Umbilical cord (tissue), 2 donors: ENCODE measurements around the gene ZBP1. TPM values are rescaled to one million over a fixed set of nuclear protein-coding genes. Genes with fewer than 3 reads are reported as not detected.

Source experiments
- DNase-seq: peaks from one replicate; pipeline ENCODE4 v3.0.0-alpha.2; 2015; ENCODE audit warnings: low spot score
- total RNA-seq: library from RNA; depleted of rRNA; stranded (reverse); fragments of >200 nt; gene quantifications from one replicate; pipeline ENCODE4 v1.2.3, GENCODE V29; 2014; ENCODE audit warnings: low replicate concordance; ENCODE audit not compliant: insufficient read depth

Gene ZBP1
- total RNA-seq, 1 donor from 2014 or later, result 0.48 TPM

DNA sequence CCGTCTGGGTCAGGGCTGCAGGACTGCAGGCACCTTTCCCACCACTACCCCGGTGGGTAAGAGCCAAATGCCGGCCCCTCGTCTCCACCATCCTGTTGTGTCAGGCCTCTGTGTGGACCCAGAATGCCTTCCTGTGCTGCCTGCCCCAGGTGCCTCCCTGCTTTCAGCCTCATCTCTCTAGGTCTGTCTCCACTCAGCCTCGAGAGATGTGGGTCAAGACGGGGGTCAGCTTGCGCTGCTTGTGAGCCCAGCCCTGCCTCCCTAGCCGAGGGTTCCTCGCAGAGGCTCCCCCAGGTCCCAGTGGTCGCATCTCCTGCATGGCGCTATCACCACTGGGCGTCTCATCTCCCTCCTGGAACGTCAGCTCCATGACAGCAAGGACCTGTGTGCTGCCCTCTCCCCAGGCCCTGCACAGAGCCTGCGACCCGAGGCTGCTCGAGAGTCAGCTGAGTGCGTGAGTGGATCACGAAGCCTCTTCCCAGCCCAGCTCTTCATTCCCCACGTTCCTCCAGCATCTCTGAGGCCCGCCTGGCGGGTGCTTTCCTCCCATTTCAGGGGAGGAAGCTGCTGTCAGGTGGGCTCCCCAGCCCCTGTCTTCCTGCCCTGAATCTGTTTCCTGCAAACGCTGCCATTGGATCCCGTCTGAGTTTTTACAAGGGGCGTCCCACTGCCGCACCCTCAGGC is 38.7 kb upstream of the ZBP1 start:
- DNase-seq, result no peak

DNA sequence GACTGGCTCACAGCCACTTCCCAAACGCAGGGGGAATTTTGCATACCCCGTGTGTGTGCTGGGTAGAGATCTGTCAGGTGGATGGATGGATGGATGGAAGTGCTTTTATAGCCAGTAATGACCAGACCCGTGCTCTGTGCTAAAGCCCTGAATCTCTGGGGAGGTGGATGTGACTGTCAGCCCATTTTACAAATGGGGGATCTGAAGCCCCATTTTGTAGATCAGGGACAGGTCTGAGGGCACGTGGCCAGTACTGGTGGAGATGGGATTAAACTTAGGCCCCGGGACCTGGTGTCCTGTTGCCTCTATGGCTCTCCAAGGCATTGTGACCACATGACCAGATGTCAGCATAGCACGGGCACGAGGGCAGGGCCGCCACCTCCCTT is 38.2 kb upstream of the ZBP1 start:
- DNase-seq, result no peak

DNA sequence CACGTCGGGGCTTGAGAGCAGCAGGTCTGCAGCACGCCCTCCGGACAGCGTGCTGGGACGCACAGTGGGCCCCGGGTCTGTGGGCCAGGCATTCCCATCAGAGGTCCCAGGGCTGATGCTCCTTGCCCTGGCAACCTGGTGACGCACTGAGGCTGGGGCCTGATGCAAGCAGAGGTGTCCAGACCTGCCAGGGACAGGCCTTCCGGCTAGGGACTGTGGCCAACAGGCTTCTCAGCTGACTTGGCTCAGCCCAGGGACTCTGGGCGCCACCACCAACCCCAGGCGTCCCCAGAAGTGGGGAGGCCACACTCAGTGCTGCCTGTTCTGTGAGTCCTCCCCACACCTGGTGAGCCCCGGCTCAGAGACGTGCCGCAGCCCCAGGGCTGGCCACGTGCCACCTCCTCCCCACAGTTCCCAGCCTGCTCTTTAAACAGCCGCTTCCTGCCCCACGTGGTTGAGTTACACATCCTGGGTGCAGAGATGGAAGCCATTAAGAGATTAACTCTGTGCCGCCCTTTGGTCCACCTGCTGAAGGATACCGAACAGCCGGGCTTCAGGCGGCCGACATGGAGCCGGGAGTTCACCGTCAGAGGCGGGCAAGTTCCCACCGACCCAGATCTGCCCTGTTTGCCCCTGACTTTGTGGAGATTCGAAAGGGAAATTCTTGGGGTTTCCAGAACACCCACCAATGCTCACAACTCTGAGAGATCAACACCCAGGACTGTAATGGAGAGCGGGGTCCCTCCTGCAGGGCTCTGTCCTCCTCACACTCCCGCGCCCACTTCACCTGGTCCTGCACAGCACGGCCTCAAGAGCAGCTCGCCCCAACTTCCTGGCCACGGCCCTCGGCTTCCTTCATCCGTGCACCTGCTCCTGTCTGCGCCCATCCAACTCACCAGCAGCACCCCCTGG is 37.6 kb upstream of the ZBP1 start:
- no peak for DNase-seq

DNA sequence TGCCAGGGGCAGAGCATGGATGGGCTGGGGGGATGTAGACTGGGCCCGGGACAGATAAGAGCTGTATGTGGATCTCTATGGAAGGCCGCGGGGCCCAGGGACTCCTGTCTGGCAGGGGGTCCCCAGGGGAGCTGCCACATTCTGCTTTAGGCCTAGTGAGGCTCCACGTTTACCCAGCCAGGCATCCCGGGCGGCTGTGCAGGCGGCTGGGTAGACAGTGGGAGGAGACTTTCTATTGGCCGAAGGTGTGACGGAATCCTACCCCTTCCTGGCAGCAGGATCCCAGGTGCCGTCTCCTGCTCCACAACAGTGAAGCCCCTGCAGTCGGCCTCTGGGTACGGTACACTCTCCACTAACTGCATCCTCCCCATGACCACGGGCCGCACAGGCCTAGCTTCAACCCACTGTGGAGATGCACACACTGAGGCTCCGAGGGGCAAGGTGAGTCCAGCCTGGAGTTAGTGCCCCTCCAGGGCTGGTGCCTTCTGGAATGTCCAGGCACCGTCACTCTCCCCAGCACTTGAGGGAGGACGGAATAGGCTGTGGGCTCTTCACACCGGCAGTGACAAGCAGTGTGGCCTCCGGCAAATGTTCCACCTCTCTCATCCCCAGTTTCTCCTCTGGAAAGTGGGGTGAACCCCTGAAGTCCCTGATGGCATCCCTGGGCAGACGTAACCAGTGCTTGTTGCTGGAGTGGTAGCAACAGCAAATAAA is 36.8 kb upstream of the ZBP1 start:
- no peak for DNase-seq

DNA sequence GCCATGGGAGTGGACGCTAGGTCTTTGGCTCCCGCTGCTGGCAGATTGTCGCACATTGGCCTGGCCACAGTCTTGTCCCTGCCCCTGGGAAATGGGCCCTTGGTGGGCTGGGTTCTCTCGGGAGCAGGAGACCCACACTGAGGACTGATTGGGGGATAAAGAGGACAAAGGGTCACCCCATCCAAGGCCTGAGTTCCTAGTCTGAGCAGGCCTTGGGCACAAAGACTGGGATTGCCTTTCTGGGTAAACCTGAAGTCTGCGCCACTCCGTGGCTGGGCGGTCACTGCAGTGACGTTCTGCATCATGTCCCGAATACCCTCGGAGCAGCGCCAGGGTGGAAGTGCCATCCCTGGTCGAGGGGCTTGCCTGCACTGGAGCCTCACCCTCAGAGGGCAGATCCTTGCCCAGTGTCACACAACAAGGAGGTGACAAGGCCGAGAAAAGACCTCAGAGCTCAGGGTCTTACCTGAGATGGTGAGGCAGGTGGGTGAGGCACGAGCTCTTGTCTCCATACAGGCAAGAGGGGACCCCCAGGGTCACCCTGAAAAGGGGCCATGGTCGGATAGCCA is 36.1 kb upstream of the ZBP1 start:
- no peak for DNase-seq

DNA sequence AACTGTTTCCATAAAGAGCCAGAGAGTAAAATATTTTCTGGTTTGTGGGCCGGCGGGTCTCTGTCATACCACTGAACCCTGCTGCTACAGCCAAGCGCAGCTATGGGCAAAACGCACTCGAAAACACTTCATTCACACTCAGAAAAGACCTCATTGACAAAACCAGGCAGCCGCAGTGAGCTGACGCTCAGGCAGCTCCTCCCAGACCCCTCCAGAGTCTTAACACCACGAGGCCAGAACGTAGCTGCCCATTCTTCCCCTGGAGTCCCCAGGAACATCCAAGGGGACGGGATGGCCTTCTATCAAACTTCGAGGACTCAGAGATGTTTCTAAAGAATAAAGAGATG is 35.6 kb upstream of the ZBP1 start:
- DNase-seq, result no peak

DNA sequence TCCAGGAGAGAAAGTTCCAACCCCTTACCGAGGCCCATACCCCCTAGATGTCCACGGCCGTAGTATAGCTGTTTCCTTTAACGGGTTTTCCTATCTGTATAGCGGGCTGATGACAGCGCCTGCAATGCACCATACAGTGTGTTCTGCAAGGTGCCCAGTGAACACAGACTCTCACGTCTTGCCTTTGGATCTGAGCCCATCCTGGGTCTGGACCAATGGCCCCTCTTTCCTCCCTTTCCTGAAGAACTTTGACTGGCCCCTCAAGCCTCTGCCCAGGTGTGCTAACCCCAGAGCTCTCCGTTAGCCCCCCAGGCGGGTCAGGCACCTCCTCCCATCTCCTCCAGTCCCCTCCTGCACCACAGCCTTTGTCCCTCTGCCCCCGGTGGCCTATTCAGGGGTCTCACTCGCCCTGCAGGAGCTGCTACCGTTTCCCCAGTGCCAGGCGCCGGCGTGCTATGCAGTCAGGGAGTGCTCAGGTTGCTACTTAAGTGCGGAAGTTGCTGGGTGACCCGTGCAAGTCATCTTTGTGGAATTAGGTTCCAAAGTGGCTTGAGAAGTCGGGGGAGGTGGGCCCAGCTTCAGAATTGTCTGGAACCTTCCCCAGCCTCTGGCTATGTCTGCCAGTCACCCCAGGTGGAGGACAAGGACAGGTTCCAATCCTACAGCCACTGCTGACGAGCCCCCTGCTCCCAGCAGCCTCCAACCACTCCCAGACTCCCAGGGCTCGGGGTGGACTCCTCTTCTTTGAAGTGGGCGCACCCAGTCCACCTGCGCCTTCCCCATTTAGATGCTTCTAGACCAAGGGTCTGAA is 35.0 kb upstream of the ZBP1 start:
- no peak for DNase-seq

DNA sequence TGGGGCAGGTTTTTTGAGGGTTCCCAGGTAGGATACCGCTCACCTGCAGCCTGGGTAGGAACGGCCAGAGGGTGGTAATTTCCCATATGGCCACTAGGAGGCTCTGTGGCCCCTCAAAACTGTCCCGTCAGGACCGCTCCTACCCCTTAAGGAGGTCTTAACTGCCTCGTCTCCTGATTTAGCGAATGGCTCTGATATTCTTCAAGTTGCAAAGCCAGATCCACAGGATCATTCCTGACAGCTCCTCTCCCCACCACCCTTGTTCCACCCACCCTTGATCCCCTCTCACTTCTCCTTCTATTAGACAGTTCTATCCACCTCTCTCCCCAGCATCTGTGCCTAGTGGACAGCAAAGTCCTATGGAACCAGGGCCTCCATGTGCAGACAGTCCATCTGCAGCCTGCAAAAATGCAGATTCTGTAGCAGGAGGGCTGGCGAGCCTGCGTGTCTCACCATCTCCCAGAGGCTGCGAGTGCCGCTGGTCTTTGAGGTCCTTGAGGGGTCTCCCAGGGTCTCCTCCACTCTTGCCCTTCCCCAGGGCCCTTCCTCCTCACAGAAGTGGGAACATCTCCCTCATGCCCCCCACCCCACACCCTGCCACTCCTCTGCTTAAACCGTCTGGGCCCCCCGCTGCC is 34.3 kb upstream of the ZBP1 start:
- peak; percentile 74 for DNase-seq

DNA sequence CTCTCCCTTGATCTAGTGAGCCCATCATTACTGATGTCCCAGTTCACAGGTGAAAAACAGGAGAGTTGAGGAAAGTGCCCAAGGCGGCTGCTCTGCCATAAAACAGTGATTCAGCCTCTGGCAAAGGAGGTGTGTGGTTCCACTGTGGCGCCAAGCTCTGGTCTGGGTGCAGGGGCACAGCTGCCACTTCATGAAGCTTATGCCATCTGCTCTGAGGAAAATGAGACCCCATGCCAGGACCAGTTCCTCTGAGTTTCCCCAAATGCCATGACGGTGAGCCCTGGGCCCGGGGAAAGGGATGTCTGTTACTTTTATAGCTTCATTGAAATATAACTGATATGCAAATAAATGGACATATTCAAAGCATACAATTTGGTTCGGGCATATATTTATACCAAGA is 33.7 kb upstream of the ZBP1 start:
- DNase-seq, result no peak

DNA sequence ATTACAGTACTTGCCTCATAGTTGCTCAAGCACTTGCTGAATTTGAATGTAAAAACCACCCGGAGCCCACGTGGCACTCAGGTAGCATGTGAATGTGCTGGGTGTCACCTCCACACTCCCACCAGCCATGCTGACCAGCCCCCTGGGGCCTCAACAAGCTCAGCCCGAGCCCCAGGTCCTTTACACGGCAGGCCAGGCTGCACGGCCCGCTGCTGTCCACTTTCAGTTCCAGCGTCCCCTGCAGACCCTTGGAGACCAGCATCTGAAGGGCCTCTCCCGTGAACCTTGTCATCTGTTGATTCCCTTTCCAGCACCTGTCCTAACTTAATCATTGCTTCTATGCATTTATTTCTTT is 33.3 kb upstream of the ZBP1 start:
- DNase-seq, result no peak

DNA sequence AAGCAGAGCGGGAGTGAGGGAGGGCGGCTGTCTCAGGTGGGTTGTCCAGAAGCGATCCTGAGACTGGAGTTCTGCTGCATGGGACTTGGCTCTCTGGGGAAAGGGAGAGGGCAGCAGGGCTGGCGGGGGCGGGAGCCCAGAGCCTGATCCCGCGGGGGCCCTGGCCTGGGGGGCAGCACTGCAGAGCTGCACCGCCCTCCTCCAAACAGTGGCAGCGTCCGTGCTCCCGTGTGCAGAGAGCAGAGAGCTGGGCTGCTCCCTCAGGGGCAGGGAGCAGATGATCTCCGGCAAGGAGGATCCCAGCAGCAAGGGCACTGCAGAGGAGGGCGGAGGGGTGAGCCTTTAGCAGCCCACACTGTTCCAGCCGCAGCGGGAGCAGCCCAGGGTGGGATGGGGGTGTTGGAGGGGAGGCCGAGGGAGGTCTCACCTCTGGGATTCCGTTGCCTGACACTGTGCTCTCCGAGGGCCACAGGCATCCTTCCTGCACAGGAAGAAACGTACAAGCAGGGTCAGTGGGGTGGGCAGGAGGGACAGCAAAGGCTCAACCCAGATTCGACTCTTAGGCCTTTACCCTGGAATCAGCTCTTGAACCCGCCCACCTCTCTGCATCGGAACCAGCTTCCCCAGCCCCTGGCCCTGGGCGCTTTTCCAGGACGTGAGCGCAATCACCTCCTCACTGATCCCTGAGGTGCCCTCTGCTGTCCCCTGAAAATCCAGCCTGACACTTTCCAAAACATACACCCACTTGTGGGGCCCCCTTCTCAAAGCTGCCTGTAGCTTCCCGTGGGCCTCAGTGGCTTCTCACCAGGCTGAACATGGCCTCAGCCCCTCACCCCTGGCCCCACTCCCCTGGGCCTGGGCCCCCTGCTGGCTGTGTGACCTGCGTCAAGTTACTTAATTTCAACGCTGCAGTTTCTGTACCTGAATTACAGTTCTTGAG is 32.6 kb upstream of the ZBP1 start:
- DNase-seq, result no peak

DNA sequence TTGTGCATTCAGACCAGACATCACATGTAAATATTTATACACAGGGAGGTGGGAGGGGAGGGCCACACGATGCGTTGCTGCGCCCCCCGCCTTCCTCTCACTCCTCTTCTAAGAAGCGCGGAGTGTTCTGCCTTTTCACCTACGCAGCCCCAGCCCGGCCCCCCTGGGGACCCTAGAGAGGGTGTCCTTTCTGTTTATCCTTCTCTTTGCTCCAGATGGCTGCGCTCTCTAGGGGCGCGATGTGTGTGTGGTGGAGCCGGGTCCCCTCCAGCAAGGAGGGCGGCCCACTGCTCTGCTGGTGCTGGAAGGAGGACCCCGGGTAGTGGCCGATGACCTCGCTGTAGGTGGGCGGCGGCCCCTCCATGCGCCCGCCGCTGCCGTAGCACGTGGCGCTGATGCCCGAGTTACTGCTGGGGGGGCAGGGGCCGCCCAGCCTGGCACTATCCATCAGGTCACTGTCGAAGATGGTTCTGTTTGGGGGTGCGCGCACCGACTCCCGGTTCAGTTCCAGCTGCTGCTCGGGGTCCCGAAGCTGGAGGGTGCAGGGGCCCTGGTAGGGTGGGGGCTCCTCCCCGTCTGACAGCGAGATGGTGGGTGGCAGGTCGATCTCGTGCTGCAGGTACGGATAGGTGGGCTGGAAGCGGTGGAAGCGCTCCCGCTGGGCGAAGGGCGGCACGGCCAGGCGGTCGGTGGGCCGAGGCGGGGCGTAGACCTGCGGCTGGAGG is 31.8 kb upstream of the ZBP1 start:
- no peak for DNase-seq

DNA sequence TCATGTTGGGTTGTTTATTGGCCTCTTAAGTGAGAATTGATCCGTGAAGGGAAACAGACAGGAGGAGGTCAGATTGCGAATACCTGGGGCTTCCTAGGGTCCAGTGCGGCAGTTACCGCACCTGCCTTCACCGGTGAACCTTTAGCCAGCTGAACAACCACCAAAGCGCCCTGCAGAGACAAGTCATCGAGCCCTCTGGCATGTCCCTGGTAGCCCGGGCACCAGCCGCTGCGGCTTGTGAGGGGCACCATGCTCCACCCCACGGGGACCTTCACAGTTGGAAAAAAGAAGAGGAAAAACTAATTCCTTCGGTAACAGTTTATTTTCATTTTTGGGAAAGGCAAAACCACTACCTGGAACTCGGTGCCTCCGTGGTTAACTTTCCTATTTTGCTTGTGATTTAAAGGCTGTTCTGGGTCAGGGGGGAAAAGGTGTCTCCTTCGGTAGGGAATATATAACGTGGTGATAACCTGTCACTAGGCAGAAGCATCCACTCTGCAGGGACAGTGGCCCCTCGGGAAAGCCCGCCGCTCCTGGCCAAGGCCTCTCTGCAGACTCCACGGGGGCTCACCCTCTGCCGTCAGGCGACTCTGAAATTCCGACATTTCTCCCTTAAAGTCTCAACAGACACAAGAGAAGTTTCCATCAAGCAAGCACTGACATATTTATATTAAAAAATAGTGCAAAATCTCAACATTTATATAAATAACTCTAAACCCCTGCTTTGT is 30.7 kb upstream of the ZBP1 start:
- DNase-seq, result no peak

DNA sequence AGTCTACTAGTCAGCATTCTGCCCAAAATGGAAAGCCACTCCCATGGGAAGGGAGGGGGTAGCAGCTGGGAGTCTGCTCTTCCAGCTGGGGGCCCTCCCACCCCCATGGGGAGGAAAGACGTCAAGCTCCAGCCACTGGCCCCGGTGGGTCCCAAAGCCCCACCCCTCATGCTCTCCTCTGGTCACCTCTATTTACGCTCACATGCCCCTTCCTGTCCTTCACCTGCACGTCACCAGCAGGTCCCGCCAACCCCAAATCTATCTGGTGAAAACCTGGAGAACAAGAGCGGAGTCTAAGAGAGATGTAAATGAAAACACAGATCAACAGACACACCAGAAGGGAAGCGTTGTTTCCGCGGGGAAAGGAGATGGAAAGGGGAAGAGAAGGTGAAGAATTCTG is 30.0 kb upstream of the ZBP1 start:
- DNase-seq, result no peak

DNA sequence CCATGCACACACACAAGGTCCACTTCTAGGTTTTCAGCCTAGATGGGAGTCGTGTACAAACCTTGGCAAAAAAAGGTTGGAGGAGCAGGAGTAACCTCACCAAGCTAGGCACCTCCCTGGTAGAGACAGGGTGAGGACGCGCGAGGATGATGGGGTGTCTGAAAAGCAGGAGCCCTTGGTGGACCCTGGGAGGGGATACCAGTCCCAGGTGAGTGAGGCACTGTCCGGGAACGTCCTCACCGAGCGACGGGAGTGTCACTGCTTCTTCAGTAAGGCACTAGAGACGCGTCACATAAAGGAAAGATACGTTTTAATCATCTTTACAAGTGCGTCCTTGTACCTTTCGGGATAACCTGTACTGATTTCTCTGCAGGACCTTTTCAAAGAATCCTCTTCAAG is 29.4 kb upstream of the ZBP1 start:
- DNase-seq, result no peak

DNA sequence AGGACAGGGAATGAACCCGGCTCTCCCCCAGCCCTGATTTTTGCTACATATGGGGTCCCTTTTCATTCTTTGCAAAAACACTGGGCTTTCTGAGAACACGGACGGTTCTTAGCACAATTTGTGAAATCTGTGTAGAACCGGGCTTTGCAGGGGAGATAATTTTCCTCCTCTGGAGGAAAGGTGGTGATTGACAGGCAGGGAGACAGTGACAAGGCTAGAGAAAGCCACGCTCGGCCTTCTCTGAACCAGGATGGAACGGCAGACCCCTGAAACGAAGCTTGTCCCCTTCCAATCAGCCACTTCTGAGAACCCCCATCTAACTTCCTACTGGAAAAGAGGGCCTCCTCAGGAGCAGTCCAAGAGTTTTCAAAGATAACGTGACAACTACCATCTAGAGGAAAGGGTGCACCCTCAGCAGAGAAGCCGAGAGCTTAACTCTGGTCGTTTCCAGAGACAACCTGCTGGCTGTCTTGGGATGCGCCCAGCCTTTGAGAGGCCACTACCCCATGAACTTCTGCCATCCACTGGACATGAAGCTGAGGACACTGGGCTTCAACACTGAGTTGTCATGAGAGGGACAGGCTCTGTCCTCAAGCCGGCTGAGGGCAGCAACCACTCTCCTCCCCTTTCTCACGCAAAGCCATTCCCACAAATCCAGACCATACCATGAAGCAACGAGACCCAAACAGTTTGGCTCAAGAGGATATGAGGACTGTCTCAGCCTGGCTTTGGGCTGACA is 28.8 kb upstream of the ZBP1 start:
- no peak for DNase-seq

DNA sequence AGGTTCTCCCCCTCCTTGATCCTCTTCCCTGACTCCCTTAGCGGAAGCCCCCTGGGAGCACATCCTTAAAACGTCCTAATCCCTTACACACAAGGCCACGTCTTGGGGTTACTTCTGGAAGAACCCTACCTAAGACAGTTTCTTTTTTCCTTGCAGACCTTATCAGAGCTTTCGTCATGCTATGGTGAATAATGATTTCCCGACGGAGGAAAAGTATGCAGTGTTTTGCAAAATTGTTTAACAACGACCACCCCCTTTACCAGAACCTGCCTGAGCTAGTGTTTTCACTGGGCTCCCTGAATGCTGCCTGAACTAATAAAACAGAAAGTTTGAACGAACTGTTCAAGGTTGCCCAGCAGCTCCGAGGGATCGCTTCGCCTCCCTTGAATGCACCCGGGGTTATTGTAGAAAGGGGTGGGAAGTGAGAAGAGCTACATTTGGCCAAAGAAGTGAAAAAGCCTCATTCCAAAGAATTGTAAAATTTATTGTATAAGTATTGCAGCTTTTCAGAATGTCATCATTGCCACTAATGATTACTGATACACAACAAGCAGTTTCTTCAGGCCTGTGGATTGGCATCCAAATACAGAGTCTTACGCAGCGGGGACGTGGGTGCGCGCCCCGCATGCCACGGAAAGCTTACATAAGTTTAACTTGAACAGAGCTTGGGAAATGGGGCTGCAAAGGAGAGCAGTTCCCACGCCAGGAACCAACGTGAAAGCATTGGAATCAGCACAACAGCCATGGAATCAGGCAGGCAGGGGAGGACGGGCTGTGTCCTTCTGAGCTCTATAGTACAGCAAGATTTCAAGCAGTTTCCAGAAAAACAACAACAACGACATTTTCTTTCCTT is 27.9 kb upstream of the ZBP1 start:
- no peak for DNase-seq
